ENCODE results near the gene NHS.

Gene NHS

DNA sequence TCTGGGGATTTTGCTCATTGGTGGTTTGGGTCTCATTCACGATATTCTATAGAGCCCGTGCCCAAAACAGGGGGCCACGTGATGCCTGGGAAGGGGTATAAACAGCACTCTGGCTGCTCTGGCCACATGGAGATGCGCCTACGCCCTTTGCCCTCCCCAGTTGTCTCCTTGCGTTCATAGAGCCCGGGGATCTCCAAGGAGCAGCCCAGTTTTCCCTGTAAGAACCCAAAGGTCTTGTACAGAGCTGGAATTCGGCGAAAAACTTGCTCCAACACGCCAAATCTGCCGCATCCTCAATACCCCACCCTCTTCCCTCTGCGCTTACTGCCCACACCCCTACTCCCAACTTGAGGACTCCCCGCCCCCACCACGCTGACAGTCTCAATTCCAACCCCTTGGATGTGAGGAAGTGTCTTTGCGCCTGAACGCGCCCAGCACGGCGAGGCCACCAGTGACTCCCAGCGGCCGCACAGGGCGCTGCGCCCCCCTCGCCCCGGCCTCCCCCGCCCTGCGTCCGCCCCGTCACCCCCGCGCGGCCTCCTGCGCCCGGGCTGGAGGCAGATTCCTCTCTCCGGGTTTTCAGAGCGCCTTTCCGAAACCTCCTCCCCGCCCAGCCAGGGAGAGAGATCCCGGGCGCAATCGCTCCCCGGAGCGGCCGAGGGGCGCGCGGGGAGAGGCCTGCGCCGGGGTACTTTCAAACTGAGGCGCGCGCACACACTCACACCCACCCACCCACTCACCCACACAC, at the start of gene NHS:
TSS of gene NHS (plus strand) at position 582 of the 748 bp plus-strand sequence. CDS start 558 bp downstream, outside the sequence.
- Histone ChIP-seq H3K27ac (ENCODE audit: low read length) (no peak within 1 kb of the TSS), H3K4me2 (ENCODE audit: insufficient read depth, low read length) (no peak within 1 kb of the TSS), H3K4me3 (ENCODE audit: low read depth in 1 of 2, low read length in 2 of 2) (no peak within 1 kb of the TSS), H3K9me3 (ENCODE audit: insufficient read depth, low read length, severe bottlenecking) (no peaks in the 10 kb centered on the region), H3K4me1 (ENCODE audit: insufficient read depth, low read length) (no peaks in the 10 kb centered on the region), H2AFZ (ENCODE audit: low read depth, low read length) (no peak within 1 kb of the TSS), H3K9ac (ENCODE audit: low read depth, low read length) (no peak within 1 kb of the TSS), H3K79me2 (ENCODE audit: insufficient read depth, low read length) (no peaks in the 10 kb centered on the region), H3K36me3 (ENCODE audit: insufficient read depth, low read length) (no peaks in the 10 kb centered on the region), H3K27me3 (ENCODE audit: insufficient read depth, low read length, poor library complexity) (no peaks in the 10 kb centered on the region), H4K20me1 (ENCODE audit: insufficient read depth, low read length) (no peaks in the 10 kb centered on the region)
- DNase-seq = no peak
- no peak for ATAC-seq (ENCODE audit: insufficient read depth, low read depth)
- TF ChIP-seq EZH2 (IDR thresholded peaks at IDR 0.05; ENCODE audit: borderline replicate concordance, low read depth, low read length, severe bottlenecking) = no peak
- TF ChIP-seq, protein P1, sequence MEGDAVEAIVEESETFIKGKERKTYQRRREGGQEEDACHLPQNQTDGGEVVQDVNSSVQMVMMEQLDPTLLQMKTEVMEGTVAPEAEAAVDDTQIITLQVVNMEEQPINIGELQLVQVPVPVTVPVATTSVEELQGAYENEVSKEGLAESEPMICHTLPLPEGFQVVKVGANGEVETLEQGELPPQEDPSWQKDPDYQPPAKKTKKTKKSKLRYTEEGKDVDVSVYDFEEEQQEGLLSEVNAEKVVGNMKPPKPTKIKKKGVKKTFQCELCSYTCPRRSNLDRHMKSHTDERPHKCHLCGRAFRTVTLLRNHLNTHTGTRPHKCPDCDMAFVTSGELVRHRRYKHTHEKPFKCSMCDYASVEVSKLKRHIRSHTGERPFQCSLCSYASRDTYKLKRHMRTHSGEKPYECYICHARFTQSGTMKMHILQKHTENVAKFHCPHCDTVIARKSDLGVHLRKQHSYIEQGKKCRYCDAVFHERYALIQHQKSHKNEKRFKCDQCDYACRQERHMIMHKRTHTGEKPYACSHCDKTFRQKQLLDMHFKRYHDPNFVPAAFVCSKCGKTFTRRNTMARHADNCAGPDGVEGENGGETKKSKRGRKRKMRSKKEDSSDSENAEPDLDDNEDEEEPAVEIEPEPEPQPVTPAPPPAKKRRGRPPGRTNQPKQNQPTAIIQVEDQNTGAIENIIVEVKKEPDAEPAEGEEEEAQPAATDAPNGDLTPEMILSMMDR (IDR thresholded peaks at IDR 0.05; ENCODE audit: borderline replicate concordance, extremely low read depth, low read length, poor library complexity, severe bottlenecking) = no peak

- no peak for ATAC-seq (ENCODE audit: insufficient read depth, low read depth)
- Histone ChIP-seq H2AFZ (ENCODE audit: low read depth, low read length) (no peak overlapping the region), H3K27me3 (ENCODE audit: insufficient read depth, low read length, poor library complexity) (no peaks in the 10 kb centered on the region), H3K27ac (ENCODE audit: low read length) (no peak overlapping the region), H3K4me2 (ENCODE audit: insufficient read depth, low read length) (no peak overlapping the region), H3K36me3 (ENCODE audit: insufficient read depth, low read length) (no peaks in the 10 kb centered on the region), H3K9me3 (ENCODE audit: insufficient read depth, low read length, severe bottlenecking) (no peaks in the 10 kb centered on the region), H3K9ac (ENCODE audit: low read depth, low read length) (no peak overlapping the region), H4K20me1 (ENCODE audit: insufficient read depth, low read length) (no peaks in the 10 kb centered on the region), H3K79me2 (ENCODE audit: insufficient read depth, low read length) (no peaks in the 10 kb centered on the region), H3K4me3 (ENCODE audit: low read depth in 1 of 2, low read length in 2 of 2) (no peak overlapping the region), H3K4me1 (ENCODE audit: insufficient read depth, low read length) (no peaks in the 10 kb centered on the region)
- no peak for DNase-seq
- TF ChIP-seq, protein P1 (IDR thresholded peaks at IDR 0.05; ENCODE audit: borderline replicate concordance, extremely low read depth, low read length, poor library complexity, severe bottlenecking) = no peak
- no peak for TF ChIP-seq EZH2 (IDR thresholded peaks at IDR 0.05; ENCODE audit: borderline replicate concordance, low read depth, low read length, severe bottlenecking)
Observed at GRCh38 chrX:17328837-17329236, 46.2 kb upstream of the NHS start.

DNA sequence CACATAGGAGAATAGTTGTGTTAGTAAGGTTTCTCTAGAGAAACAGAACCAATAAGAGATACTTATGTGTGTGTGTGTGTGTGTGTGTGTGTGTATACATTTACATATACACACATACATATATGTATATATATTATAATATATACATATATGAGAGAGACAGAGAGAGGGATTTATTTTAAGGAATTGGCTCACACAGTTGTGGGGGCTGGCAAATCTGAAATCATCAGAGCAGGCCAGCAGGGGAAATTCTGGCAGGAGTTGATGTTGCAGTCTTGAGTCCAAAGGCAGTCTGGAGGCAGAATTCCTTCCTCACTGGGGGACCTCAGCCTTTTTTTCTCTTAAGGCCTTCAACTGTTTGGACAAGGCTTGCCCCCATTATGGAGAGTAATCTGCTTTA, 38.6 kb upstream of the NHS start:
- H2AFZ ChIP-seq (ENCODE audit: low read depth, low read length) = no peak overlapping the region
- no peak for TF ChIP-seq EZH2 (IDR thresholded peaks at IDR 0.05; ENCODE audit: borderline replicate concordance, low read depth, low read length, severe bottlenecking)
- TF ChIP-seq, protein P1 (IDR thresholded peaks at IDR 0.05; ENCODE audit: borderline replicate concordance, extremely low read depth, low read length, poor library complexity, severe bottlenecking) = no peak
- H3K4me2 ChIP-seq (ENCODE audit: insufficient read depth, low read length) = no peak overlapping the region
- H3K79me2 ChIP-seq (ENCODE audit: insufficient read depth, low read length) = no peaks in the 10 kb centered on the region
- H3K4me1 ChIP-seq (ENCODE audit: insufficient read depth, low read length) = no peaks in the 10 kb centered on the region
- no peak overlapping the region for H3K9ac ChIP-seq (ENCODE audit: low read depth, low read length)
- no peak overlapping the region for H3K27ac ChIP-seq (ENCODE audit: low read length)
- no peak for DNase-seq
- ATAC-seq (ENCODE audit: insufficient read depth, low read depth) = no peak
- no peaks in the 10 kb centered on the region for H4K20me1 ChIP-seq (ENCODE audit: insufficient read depth, low read length)
- no peak overlapping the region for H3K4me3 ChIP-seq (ENCODE audit: low read depth in 1 of 2, low read length in 2 of 2)
- no peaks in the 10 kb centered on the region for H3K27me3 ChIP-seq (ENCODE audit: insufficient read depth, low read length, poor library complexity)
- H3K36me3 ChIP-seq (ENCODE audit: insufficient read depth, low read length) = no peaks in the 10 kb centered on the region
- H3K9me3 ChIP-seq (ENCODE audit: insufficient read depth, low read length, severe bottlenecking) = no peaks in the 10 kb centered on the region
